ENCODE data around the gene ARL4C.

ARL4C gene

GRCh38 chr2:234444893-234445292, 52.0 kb downstream of the ARL4C start:
- peak in 1 of 2 donors; percentile 17 for DNase-seq

- DNase-seq = no peak
Observed at GRCh38 chr2:234444242-234444730, 52.6 kb downstream of the ARL4C start.
